HG03469 (cell line): ENCODE data around the gene C2orf66.

Source experiments
- ATAC-seq: cut with Tn5 transposase; IDR thresholded peaks from one replicate; pipeline ENCODE4 v1.9.1; 2021; ENCODE audit warnings: mild to moderate bottlenecking, moderate library complexity, moderate number of reproducible peaks; ENCODE audit not compliant: unreplicated experiment

Gene C2orf66

DNA sequence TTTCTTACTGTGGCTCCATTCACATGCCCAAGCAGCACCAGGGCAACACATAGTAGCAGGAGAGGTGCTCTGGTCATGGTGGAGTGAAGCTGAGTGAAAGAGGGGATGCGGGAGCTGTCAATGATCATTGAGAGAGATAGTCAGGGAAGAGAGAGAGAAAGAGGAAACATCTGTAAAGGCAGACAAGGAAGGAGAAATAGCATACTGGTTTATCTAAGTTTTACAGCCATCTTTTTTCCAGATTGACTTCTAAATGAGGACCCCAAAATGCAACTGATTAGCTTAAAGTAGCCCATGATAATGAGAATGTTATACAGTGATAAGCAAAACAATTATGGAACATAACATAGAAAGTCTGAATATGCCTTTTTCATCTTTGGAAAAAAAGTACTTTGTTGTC is at the start of gene C2orf66:
Gene C2orf66, minus strand, starts transcription at position 96 of the 400 bp plus-strand sequence. Its CDS starts 19 bp downstream, at position 77.
- no peak for ATAC-seq

DNA sequence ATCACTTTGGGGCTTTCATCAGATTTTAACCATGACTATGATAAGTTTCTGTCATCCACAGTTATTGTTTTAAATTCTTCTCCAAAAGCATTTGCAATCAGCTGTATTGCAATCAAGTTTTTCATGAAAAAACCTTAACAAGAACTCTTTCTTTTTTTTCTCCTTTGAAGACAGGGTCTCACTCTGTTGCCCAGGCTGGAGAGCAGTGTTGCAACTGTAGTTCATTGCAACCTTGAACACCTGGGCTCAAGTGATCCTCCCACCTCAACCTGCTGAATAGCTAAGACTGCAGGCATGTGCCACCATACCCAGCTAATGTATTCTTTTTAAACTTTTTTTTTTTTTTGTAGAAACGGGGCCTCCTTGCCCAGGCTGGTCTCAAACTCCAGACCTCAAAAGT is 45.5 kb upstream of the C2orf66 start:
- ATAC-seq, result no peak

DNA sequence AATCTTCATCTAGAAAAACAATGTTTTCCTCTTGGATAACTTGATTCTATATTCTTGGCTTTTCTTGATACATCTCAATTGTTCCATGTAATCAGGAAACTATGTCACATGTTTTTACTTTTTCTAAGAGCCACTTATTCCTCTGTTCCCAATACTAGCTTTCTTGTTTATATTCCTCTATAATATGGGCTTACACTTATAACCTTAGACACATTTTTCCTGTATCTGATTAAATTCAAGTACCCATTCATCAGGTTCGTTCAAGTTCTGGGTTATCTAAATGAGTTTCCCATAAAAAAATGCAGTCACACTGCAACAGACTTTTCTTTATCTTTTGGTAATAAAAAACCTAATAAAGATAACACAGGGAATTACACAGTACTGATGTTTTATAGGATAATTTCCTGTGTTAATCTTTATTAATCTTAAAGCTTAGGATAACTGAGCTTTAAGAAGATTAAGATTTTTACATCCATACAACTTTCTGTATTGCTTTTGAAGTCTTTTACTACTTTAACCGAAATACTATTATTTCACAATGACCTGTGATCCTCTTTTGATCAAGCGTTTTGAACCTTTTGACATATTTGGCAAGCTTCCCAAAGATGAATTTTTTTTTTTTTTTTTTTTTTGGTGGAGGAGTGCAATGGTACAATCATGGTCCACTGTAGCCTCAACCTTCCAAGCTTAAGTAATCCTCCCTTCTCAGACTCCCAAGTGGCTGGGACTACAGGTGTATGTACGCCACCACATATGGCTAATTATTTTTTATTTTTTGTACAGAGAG is 44.3 kb upstream of the C2orf66 start:
- ATAC-seq, result no peak

- ATAC-seq, result no peak
Measured at GRCh38 chr2:196851088-196851487, 41.9 kb upstream of the C2orf66 start.

DNA sequence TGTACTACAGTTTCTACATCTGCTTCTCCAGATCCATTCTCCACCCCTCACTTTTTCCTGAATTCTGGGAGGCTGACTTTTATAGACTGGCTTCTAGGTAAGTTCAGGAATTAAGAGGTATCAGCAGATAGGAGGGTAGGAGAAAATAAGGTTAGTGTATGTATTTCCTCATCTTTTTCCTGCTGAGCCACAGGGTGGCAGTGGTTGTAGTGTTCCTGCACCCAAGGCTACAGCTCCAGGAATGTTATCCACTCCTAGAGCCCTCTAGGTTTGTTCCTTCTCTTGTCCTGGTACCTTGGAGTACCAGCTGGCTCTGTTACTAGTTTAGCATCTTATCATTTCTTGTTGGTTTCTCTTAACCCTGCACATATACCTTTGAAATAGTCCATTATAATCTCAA is 40.7 kb upstream of the C2orf66 start:
- no peak for ATAC-seq

- ATAC-seq, result no peak
Measured at GRCh38 chr2:196846295-196846694, 37.1 kb upstream of the C2orf66 start.

- ATAC-seq, result no peak
Measured at GRCh38 chr2:196845371-196845770, 36.2 kb upstream of the C2orf66 start.

- no peak for ATAC-seq
Measured at GRCh38 chr2:196840171-196840570, 31.0 kb upstream of the C2orf66 start.

DNA sequence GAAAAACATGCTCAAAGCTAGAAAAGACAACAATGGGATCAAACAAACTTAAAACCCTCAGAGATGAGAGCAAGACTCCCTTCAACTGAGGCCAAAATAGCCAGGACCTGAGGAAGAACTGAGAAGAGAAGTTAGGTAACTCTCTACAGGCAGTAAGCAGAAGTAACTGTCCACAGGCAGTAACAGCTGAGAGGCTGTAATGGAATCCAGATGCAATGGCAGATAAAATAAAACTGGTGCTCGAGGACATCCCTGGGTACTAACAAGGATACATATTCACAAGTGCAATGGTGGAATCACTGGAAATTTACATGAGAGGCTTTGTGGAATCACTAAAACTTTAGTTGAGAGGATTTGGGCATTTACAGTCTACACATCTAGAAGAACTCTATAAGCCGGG is 30.4 kb upstream of the C2orf66 start:
- no peak for ATAC-seq

GRCh38 chr2:196836440-196836839 is 27.3 kb upstream of the C2orf66 start:
- ATAC-seq, result no peak

DNA sequence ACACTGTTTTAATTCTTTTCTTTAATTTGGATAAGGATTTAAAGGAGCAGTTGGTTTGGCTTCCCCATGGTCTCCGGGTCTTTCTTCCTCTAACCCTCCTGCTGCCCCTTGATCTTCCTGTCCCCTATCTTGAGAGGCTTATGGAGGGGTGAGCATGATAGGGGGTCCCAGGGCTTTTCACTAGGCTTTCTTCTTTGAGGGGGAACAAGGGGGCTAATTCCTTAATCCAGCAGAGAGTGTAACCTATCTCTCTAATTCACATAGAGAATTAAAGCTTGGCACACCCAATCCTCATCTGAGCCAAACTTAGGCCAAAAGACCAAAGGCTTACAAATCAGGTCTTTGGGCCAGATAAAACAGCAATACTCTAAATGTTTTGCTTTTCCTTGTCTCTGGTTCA is 21.5 kb upstream of the C2orf66 start:
- no peak for ATAC-seq

DNA sequence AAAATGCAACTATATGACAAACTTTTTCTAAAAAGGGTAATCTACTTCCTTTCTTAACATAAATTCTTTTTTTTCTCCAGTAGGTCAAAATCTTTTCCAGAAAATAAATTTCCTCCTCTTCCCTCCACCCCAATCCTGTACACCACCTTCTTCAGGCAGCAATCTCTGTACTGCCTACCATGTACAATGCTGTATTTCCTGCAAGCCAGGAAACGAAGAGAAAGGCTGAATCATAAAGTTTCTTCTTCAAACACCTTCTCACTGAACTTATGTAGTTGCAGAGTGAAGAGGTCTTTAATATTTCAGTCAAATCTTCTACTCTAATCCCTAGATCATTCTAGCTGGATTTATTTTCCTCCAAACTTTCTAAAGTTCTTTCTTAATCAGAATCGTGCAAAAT is 18.2 kb upstream of the C2orf66 start:
- no peak for ATAC-seq

GRCh38 chr2:196823750-196824522 is 14.8 kb upstream of the C2orf66 start:
- ATAC-seq, result no peak

- ATAC-seq, result no peak
Measured at GRCh38 chr2:196821195-196821594, 12.0 kb upstream of the C2orf66 start.

DNA sequence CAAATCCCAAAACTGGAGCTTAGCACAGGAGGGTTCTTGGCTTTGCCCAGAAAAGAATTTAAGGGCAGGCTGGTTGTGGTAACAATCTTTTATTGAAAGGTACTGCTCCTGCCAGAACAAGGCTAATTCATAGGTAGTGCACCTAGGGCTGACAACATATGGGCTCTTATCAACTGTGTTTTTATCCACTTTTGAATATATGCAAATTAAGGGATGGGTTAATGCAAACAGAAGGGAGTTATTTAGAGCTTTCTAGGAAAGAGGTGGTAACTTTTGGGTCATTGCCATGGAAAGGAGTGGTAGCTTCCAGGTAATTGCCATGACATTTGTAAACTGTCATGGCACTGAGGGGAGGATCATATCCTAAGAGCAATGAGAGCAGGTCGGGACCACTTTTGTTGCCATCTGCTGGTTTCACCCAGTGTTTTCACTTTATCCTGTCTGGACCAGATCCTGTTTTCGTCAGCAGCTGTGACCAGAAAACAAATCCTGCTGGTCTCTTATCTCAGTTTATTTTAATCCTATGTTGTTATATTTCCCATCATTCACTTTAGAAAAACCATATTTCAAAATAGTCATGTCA is 981 bp downstream of the C2orf66 start:
- no peak for ATAC-seq

GRCh38 chr2:196804381-196804780 is 4.8 kb downstream of the C2orf66 start:
- no peak for ATAC-seq

DNA sequence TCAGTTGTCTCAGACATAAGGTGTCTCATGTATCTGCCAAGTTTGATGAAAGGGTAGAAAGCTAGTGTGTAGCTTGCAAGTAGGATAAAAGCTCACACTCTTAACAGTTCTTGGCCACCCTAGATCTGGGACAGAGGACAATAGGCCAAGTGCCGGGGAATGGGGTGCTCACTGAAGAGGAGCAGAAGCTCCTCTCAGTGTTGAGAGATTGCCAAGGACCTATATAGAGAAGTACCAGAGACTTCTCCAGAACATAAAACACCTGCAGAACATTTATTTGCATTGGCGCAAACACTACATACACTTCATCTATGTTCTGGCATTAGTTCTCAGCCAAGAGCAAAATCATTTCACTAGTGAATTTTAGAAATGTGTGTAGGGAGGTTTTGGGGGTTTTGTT is 6.8 kb downstream of the C2orf66 start:
- ATAC-seq, result no peak

DNA sequence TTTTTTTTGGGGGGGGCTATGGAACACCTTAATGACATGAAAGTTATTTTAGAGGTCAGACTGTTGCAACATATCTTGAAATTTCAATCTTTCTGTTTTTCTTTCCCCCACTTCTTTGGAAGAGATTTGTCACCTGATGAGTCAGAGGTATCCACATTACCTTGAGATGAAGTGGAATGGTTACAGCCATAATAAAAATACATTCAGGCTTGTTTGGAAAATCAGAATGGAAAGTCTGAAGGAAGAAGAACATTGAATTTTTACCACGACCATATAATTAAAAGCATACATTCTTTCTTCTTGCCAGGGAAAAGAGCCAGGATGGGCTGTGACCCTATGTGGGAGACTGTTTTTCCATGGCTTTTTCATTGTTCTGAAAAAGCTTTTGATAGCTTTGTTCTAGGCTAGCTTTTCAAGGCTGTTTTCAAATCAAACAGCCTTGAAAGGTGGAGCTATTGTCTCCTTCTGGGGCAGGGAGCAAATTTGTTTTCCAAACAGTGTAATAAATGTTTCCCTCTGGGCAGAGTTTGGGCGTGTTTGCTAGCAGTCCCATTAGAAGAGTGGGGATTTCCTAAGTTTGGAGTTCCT is 7.4 kb downstream of the C2orf66 start:
- no peak for ATAC-seq

DNA sequence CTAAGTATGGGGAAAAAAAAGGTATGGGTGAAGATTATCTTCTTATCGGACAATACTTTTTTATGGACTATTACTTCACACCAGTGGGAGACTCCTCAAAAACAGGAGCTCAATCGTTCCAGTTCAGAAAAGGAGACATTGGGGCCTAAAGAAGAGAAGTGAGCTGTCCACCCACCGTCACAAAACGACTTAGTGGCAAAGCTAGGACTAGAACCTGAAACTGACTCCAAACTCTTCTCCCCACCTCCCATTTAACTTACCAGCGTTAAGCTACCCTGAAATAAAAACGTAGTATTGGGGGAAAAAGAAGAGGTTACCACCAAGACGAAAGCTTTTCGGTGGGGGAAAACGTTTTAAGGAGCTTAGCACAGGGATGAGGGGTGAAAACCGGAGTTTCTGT is 10.2 kb downstream of the C2orf66 start:
- ATAC-seq, result no peak

GRCh38 chr2:196792865-196793264 is 16.3 kb downstream of the C2orf66 start:
- no peak for ATAC-seq

- ATAC-seq, result no peak
Measured at GRCh38 chr2:196783431-196784094, 25.6 kb downstream of the C2orf66 start.
